PFSK-1 (cell line): ENCODE data around the gene XPR1.

Experiments used
- FOXP2 ChIP-seq: optimal IDR thresholded peaks from 2 replicates; pipeline ENCODE3; 2011; ENCODE audit warnings: borderline replicate concordance, control low read depth, inconsistent platforms; ENCODE audit not compliant: insufficient read depth; ENCODE audit errors: extremely low read length, extremely low read depth
- POLR2AphosphoS5 ChIP-seq: IDR thresholded peaks from 2 replicates; pipeline ENCODE4 v1.6.1; 2012; ENCODE audit warnings: low read depth, mild to moderate bottlenecking, control low read depth, low read length, moderate library complexity
- REST ChIP-seq, 2 experiments: IDR thresholded peaks; 2 replicates each; pipeline versions ENCODE4 v1.6.1 to v1.8.0; 2011 to 2012; ENCODE audit warnings: low read depth in 2 of 2, low read length in 2 of 2, control low read depth in 1 of 2, inconsistent platforms in 1 of 2, mild to moderate bottlenecking in 1 of 2, moderate library complexity in 1 of 2; ENCODE audit not compliant: insufficient read depth in 1 of 2
- SIN3A ChIP-seq: IDR thresholded peaks from 2 replicates; pipeline ENCODE4 v1.6.1; 2012; ENCODE audit warnings: mild to moderate bottlenecking, low read length, moderate library complexity, borderline replicate concordance; ENCODE audit not compliant: insufficient read depth
- TAF1 ChIP-seq: IDR thresholded peaks from 2 replicates; pipeline ENCODE4 v1.6.1; 2012; ENCODE audit warnings: low read length, control low read depth, borderline replicate concordance; ENCODE audit not compliant: insufficient read depth

The XPR1 gene

GRCh38 chr1:180816132-180816531 lies 184.3 kb downstream of the XPR1 start:
- no peak for TF ChIP-seq FOXP2
- no peak for TF ChIP-seq SIN3A
- no peak for TF ChIP-seq REST (IDR thresholded peaks at IDR 0.05; ENCODE audit: insufficient read depth in 1 of 2, low read depth in 2 of 2, low read length in 2 of 2)
- TF ChIP-seq TAF1, result no peak
- TF ChIP-seq POLR2AphosphoS5, result no peak

GRCh38 chr1:180821970-180822369 lies 190.1 kb downstream of the XPR1 start:
- no peak for TF ChIP-seq TAF1
- TF ChIP-seq FOXP2, result no peak
- no peak for TF ChIP-seq REST (IDR thresholded peaks at IDR 0.05; ENCODE audit: insufficient read depth in 1 of 2, low read depth in 2 of 2, low read length in 2 of 2)
- no peak for TF ChIP-seq POLR2AphosphoS5
- no peak for TF ChIP-seq SIN3A

- no peak for TF ChIP-seq TAF1
- TF ChIP-seq REST (IDR thresholded peaks at IDR 0.05; ENCODE audit: insufficient read depth in 1 of 2, low read depth in 2 of 2, low read length in 2 of 2), result no peak
- TF ChIP-seq FOXP2, result no peak
- no peak for TF ChIP-seq SIN3A
- no peak for TF ChIP-seq POLR2AphosphoS5
These were observed 204.6 kb downstream of the XPR1 start for GRCh38 chr1:180836449-180836848.

GRCh38 chr1:180837020-180837419 lies 205.2 kb downstream of the XPR1 start:
- TF ChIP-seq SIN3A (no peak), REST (IDR thresholded peaks at IDR 0.05; ENCODE audit: insufficient read depth in 1 of 2, low read depth in 2 of 2, low read length in 2 of 2) (no peak), TAF1 (no peak), FOXP2 (no peak), POLR2AphosphoS5 (no peak)

- TF ChIP-seq SIN3A (no peak), TAF1 (no peak), POLR2AphosphoS5 (no peak)
These were observed 206.7 kb downstream of the XPR1 start for GRCh38 chr1:180838535-180838934.
